DOHH2 (cell line): ENCODE results near the gene IRAK1BP1.

Experiments
- EZH2phosphoT487 ChIP-seq: fragments of 200-600 bp; sonication (generic); IDR thresholded peaks from 2 replicates; pipeline ENCODE4 v1.6.1; 2017; ENCODE audit warnings: borderline replicate concordance, mild to moderate bottlenecking, antibody characterized with exemption, low read length, moderate library complexity, mixed read lengths
- TF ChIP-seq, protein P1 (sequence below): fragments of 200-600 bp; sonication (generic); IDR thresholded peaks from one replicate; pipeline ENCODE4 v1.5.1; 2014; ENCODE audit warnings: antibody characterized with exemption, mild to moderate bottlenecking, low read depth, low read length; ENCODE audit not compliant: poor library complexity, severe bottlenecking

DNA sequence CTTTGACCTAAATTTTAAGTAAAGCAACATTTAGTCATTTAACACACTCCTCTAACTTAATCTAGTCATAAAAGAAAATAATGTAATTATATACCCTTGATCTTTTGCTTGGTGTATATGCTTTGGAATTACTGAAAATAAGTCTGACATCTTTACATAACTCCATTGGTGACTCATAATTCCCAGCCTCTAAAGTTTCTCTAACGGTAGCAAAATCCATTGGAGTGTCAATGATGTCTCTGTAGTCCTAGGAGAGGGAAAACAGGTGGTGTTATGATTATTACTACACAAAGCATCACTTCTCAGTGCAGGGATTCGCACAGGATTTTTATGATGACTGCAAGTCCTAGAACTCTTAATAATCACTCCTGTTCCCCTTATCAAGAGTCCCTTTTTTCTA lies 80.2 kb downstream of the IRAK1BP1 start:
- TF ChIP-seq, protein P1, sequence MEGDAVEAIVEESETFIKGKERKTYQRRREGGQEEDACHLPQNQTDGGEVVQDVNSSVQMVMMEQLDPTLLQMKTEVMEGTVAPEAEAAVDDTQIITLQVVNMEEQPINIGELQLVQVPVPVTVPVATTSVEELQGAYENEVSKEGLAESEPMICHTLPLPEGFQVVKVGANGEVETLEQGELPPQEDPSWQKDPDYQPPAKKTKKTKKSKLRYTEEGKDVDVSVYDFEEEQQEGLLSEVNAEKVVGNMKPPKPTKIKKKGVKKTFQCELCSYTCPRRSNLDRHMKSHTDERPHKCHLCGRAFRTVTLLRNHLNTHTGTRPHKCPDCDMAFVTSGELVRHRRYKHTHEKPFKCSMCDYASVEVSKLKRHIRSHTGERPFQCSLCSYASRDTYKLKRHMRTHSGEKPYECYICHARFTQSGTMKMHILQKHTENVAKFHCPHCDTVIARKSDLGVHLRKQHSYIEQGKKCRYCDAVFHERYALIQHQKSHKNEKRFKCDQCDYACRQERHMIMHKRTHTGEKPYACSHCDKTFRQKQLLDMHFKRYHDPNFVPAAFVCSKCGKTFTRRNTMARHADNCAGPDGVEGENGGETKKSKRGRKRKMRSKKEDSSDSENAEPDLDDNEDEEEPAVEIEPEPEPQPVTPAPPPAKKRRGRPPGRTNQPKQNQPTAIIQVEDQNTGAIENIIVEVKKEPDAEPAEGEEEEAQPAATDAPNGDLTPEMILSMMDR = no peak
- TF ChIP-seq EZH2phosphoT487 = no peak
